OCI-LY1 (cell line): ENCODE measurements around the gene VDR.

ENCODE experiments used
- H2AFZ ChIP-seq: fragments of 200-600 bp; sonication (generic), shearing (Covaris generic); 2 replicates; pipeline ENCODE4 v1.6.0; 2014; ENCODE audit warnings: antibody characterized with exemption, mild to moderate bottlenecking, low read length
- H3F3A ChIP-seq: fragments of 200-600 bp; sonication (generic), shearing (Covaris generic); 2 replicates; pipeline ENCODE4 v1.6.0; 2014; ENCODE audit warnings: mild to moderate bottlenecking, antibody characterized with exemption, low read length, moderate library complexity; ENCODE audit not compliant: insufficient read depth
- H3K27ac ChIP-seq: fragments of 200-600 bp; sonication (generic); 2 replicates; pipeline ENCODE4 v1.5.1; 2014; ENCODE audit warnings: low read length, mixed run types, mild to moderate bottlenecking, low read depth; ENCODE audit not compliant: poor library complexity, severe bottlenecking
- H3K27me3 ChIP-seq: fragments of 200-600 bp; sonication (generic); 2 replicates; pipeline ENCODE4 v1.6.0; 2014; ENCODE audit warnings: antibody characterized with exemption, mild to moderate bottlenecking, low read length, moderate library complexity; ENCODE audit not compliant: insufficient read depth
- H3K36me3 ChIP-seq: fragments of 200-600 bp; sonication (generic); 2 replicates; pipeline ENCODE4 v1.6.1; 2014; ENCODE audit warnings: mild to moderate bottlenecking, antibody characterized with exemption, low read length, moderate library complexity, mixed read lengths; ENCODE audit not compliant: insufficient read depth
- H3K4me1 ChIP-seq: fragments of 200-600 bp; sonication (generic); 2 replicates; pipeline ENCODE4 v1.5.1; 2014; ENCODE audit warnings: mild to moderate bottlenecking, low read length, moderate library complexity; ENCODE audit not compliant: insufficient read depth, severe bottlenecking
- H3K4me2 ChIP-seq: fragments of 200-600 bp; sonication (generic), shearing (Covaris generic); 2 replicates; pipeline ENCODE4 v1.6.1; 2014; ENCODE audit warnings: low read length
- H3K4me3 ChIP-seq: fragments of 200-600 bp; sonication (generic); 2 replicates; pipeline ENCODE4 v1.5.1; 2014; ENCODE audit warnings: low read length, low read depth, mild to moderate bottlenecking, mixed read lengths; ENCODE audit not compliant: poor library complexity, severe bottlenecking
- H3K79me2 ChIP-seq: fragments of 200-600 bp; shearing (Covaris generic); 2 replicates; pipeline ENCODE4 v1.6.1; 2016; ENCODE audit warnings: mixed run types, low read length, mixed read lengths; ENCODE audit not compliant: insufficient read depth
- H3K9ac ChIP-seq: fragments of 200-600 bp; sonication (generic), shearing (Covaris generic); 2 replicates; pipeline ENCODE4 v1.6.1; 2014; ENCODE audit warnings: mild to moderate bottlenecking, low read length, mixed read lengths
- H3K9me2 ChIP-seq: fragments of 200-600 bp; sonication (generic), shearing (Covaris generic); 2 replicates; pipeline ENCODE4 v1.6.1; 2014; ENCODE audit warnings: low read depth, mild to moderate bottlenecking, low read length, mixed read lengths
- H3K9me3 ChIP-seq: fragments of 200-600 bp; shearing (Covaris generic); 2 replicates; pipeline ENCODE4 v1.6.1; 2014; ENCODE audit warnings: low read length, mixed read lengths
- H4K20me1 ChIP-seq: fragments of 200-600 bp; sonication (generic), shearing (Covaris generic); 2 replicates; pipeline ENCODE4 v1.6.0; 2016; ENCODE audit warnings: mild to moderate bottlenecking, low read length; ENCODE audit not compliant: insufficient read depth
- EZH2 ChIP-seq: fragments of 200-600 bp; sonication (generic), shearing (Covaris generic); IDR thresholded peaks from 2 replicates; pipeline ENCODE4 v1.8.0; 2017; ENCODE audit warnings: borderline replicate concordance, mixed run types, mild to moderate bottlenecking, antibody characterized with exemption, low read length, moderate library complexity, mixed read lengths
- TF ChIP-seq, protein P1 (sequence below): fragments of 200-600 bp; sonication (generic), shearing (Covaris generic); IDR thresholded peaks from 2 replicates; pipeline ENCODE4 v1.5.1; 2017; ENCODE audit warnings: mild to moderate bottlenecking, antibody characterized with exemption, low read length, moderate library complexity, mixed read lengths

Gene VDR

DNA sequence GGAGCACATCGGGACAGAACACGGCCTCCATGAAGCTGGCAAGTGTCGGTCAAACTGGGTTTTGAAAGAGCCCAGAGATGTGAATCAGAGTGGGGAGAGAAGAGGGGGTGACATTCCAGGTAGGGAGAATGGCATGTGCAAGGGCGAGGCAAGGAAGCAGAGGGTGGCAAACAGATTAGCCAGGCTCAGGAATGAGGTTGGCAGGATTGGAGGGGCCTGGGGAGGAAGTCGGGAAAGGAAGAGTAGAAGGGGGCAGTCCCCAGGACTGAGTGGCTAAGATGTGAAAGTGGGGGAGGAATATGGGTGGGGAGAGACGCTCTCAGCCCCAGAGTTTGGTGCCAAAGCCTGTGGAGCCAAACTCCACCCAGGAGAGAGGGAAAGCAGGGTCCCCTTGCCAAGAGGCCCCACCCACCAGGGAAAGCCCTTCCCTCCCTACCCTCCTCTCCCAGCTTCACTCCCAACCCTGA lies 79.6 kb downstream of the VDR start:
- H3K36me3 ChIP-seq = no peaks in the 10 kb centered on the region
- peaks cover 90% of the 10 kb centered on the region for H3K4me1 ChIP-seq
- no peak overlapping the region for H3K4me3 ChIP-seq
- no peak overlapping the region for H2AFZ ChIP-seq
- peak overlapping the region; percentile 83 for H3K27ac ChIP-seq
- no peak overlapping the region; the same call in 1 of the 2 replicates for H3K9ac ChIP-seq
- no peak overlapping the region for H3K4me2 ChIP-seq
- no peaks in the 10 kb centered on the region for H3K9me2 ChIP-seq
- H3K9me3 ChIP-seq = no peaks in the 10 kb centered on the region
- H3K27me3 ChIP-seq = no peaks in the 10 kb centered on the region
- no peaks in the 10 kb centered on the region for H4K20me1 ChIP-seq
- no peaks in the 10 kb centered on the region for H3K79me2 ChIP-seq
- TF ChIP-seq, protein P1, sequence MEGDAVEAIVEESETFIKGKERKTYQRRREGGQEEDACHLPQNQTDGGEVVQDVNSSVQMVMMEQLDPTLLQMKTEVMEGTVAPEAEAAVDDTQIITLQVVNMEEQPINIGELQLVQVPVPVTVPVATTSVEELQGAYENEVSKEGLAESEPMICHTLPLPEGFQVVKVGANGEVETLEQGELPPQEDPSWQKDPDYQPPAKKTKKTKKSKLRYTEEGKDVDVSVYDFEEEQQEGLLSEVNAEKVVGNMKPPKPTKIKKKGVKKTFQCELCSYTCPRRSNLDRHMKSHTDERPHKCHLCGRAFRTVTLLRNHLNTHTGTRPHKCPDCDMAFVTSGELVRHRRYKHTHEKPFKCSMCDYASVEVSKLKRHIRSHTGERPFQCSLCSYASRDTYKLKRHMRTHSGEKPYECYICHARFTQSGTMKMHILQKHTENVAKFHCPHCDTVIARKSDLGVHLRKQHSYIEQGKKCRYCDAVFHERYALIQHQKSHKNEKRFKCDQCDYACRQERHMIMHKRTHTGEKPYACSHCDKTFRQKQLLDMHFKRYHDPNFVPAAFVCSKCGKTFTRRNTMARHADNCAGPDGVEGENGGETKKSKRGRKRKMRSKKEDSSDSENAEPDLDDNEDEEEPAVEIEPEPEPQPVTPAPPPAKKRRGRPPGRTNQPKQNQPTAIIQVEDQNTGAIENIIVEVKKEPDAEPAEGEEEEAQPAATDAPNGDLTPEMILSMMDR = no peak
- no peak for TF ChIP-seq EZH2
- H3F3A ChIP-seq = no peaks in the 10 kb centered on the region

DNA sequence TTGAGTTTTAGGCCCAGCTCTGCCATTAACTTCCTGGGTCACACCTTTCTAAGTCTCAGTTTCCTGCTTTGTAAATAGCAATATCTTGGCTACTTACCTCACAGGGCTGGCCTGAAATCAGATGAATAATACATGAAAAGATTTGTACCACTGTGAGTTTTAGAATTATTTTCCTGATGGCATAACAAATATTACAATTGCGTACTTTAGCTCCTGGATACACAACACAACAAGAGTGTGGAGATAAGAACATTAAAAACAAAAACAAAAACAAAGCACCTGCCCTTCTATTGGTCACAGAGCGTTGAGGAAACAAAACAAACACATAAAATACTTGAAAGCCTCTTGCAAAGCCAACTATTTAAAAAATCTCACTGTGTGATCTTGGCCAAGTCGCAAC lies 80.2 kb downstream of the VDR start:
- Histone ChIP-seq H3K27ac (peak overlapping the region; percentile 83), H3K27me3 (no peaks in the 10 kb centered on the region), H3K4me2 (peak overlapping the region; percentile 2; the same call in 1 of the 2 replicates), H3F3A (no peaks in the 10 kb centered on the region), H3K36me3 (no peaks in the 10 kb centered on the region), H3K4me3 (no peak overlapping the region), H3K79me2 (no peaks in the 10 kb centered on the region), H3K9me2 (no peaks in the 10 kb centered on the region), H3K4me1 (peaks cover 86% of the 10 kb centered on the region), H2AFZ (no peak overlapping the region), H3K9ac (peak overlapping the region; percentile 10; the same call in 1 of the 2 replicates), H3K9me3 (no peaks in the 10 kb centered on the region), H4K20me1 (no peaks in the 10 kb centered on the region)
- no peak for TF ChIP-seq EZH2
- TF ChIP-seq, protein P1 = no peak

DNA sequence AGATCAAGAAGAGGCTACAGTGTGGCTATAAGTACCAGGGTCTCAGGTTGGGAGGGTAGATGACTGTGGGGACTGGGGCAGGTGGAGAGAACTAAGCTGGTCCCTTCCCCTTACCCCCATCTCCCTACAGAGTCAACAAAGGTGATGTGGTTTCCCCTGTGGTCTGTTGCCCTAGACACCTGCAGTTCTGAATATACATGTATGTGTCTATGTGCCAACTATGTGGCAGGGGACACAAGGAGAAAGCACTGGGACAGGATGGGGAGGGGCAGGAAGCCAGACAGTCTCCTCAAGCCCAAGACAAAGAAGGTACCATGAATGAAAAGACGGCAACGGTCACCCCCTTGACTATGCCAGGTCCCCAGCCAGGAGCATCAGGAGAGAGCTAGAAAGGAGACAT lies 80.6 kb downstream of the VDR start:
- Histone ChIP-seq H3K4me1 (peaks cover 82% of the 10 kb centered on the region), H2AFZ (no peak overlapping the region), H3K9me2 (no peaks in the 10 kb centered on the region), H3K9ac (peak overlapping the region; percentile 10; the same call in 1 of the 2 replicates), H3K36me3 (no peaks in the 10 kb centered on the region), H3K9me3 (no peaks in the 10 kb centered on the region), H3F3A (no peaks in the 10 kb centered on the region), H3K27me3 (no peaks in the 10 kb centered on the region), H3K79me2 (peaks cover 1% of the 10 kb centered on the region; the same call in 1 of the 2 replicates), H3K4me2 (peak overlapping the region; percentile 2; the same call in 1 of the 2 replicates), H3K27ac (peak overlapping the region; percentile 83), H4K20me1 (no peaks in the 10 kb centered on the region), H3K4me3 (no peak overlapping the region)
- TF ChIP-seq, protein P1 = no peak
- no peak for TF ChIP-seq EZH2
